PC-3 (cell line): ENCODE results near the gene ARHGAP12. TPM values are rescaled to one million over a fixed set of nuclear protein-coding genes. Genes with fewer than 3 reads are reported as not detected.

ENCODE experiments used
- ATAC-seq: fragments of 200-7000 bp; cut with Tn5 transposase; 2 replicates; pipeline ENCODE4 v1.9.1; 2020; ENCODE audit warnings: mild to moderate bottlenecking, moderate library complexity
- BruUV-seq: library from RNA; stranded (reverse); fragments of 400-500 nt; replicated peaks from 2 replicates; lab custom pipeline; 2021; lab: Mats Ljungman, UMichigan
- CTCF ChIA-PET: fragments of 300-600 bp; sonication (Branson Sonifier 250); formaldehyde crosslinking; loops from one replicate; lab custom pipeline; 2022; ENCODE audit warnings: antibody characterized with exemption; lab: Charles Lee
- POLR2A ChIA-PET: fragments of 300-600 bp; sonication (Branson Sonifier 250); formaldehyde crosslinking; loops from one replicate; lab custom pipeline; 2022; ENCODE audit warnings: antibody characterized with exemption; ENCODE audit not compliant: unreplicated experiment; lab: Charles Lee
- DNase-seq: peaks from one replicate; pipeline ENCODE4 v3.0.0-alpha.2; 2015
- H2AFZ ChIP-seq: fragments of 300-600 bp; sonication (generic); 2 replicates; pipeline ENCODE4 v1.6.0; 2016; ENCODE audit warnings: antibody characterized with exemption, low read length
- H3F3A ChIP-seq: fragments of 300-600 bp; sonication (generic); one replicate; pipeline ENCODE4 v1.6.0; 2017; ENCODE audit warnings: antibody characterized with exemption, low read length, control low read depth, mild to moderate bottlenecking; ENCODE audit not compliant: unreplicated experiment
- H3K27ac ChIP-seq: fragments of 300-600 bp; sonication (generic); 2 replicates; pipeline ENCODE4 v1.5.1; 2016; ENCODE audit warnings: mild to moderate bottlenecking, low read length
- H3K27me3 ChIP-seq: fragments of 300-600 bp; sonication (generic); 2 replicates; pipeline ENCODE4 v1.6.1; 2016; ENCODE audit warnings: low read length, mixed read lengths
- H3K36me3 ChIP-seq: fragments of 300-600 bp; sonication (generic); 2 replicates; pipeline ENCODE4 v1.6.1; 2016; ENCODE audit warnings: low read depth, mixed run types, low read length, mixed read lengths
- H3K4me1 ChIP-seq: fragments of 300-600 bp; sonication (generic); 2 replicates; pipeline ENCODE4 v1.5.1; 2016; ENCODE audit warnings: low read length; ENCODE audit not compliant: insufficient read depth
- H3K4me2 ChIP-seq: fragments of 300-600 bp; sonication (generic); 2 replicates; pipeline ENCODE4 v1.6.0; 2016; ENCODE audit warnings: low read length
- H3K4me3 ChIP-seq: fragments of 300-600 bp; sonication (generic); 2 replicates; pipeline ENCODE4 v1.5.1; 2016; ENCODE audit warnings: mild to moderate bottlenecking, low read length, mixed read lengths
- H3K79me2 ChIP-seq: fragments of 300-600 bp; sonication (generic); 2 replicates; pipeline ENCODE4 v1.6.1; 2017; ENCODE audit warnings: low read length, mixed read lengths
- H3K9ac ChIP-seq: fragments of 300-600 bp; sonication (generic); 2 replicates; pipeline ENCODE4 v1.6.0; 2016; ENCODE audit warnings: mild to moderate bottlenecking, low read length
- H3K9me2 ChIP-seq: fragments of 300-600 bp; sonication (generic); replicated peaks from 2 replicates; pipeline ENCODE4 v1.6.1; 2016; ENCODE audit warnings: mixed run types, low read length, mixed read lengths
- H3K9me3 ChIP-seq: fragments of 300-600 bp; sonication (generic); 2 replicates; pipeline ENCODE4 v1.6.1; 2016; ENCODE audit warnings: low read length, mixed read lengths
- H4K20me1 ChIP-seq: fragments of 300-600 bp; sonication (generic); 2 replicates; pipeline ENCODE4 v1.6.1; 2016; ENCODE audit warnings: low read length, mixed read lengths
- CTCF ChIP-seq: fragments of 300-600 bp; sonication (generic); conservative IDR thresholded peaks from 2 replicates; pipeline ENCODE4 v1.5.1; 2017; ENCODE audit warnings: antibody characterized with exemption, low read depth, mild to moderate bottlenecking, low read length
- EZH2 ChIP-seq: fragments of 300-600 bp; sonication (generic); IDR thresholded peaks from one replicate; pipeline ENCODE4 v1.6.1; 2017; ENCODE audit warnings: antibody characterized with exemption, mild to moderate bottlenecking, low read length; ENCODE audit not compliant: unreplicated experiment
- EZH2phosphoT487 ChIP-seq: fragments of 300-600 bp; sonication (generic); IDR thresholded peaks from 2 replicates; pipeline ENCODE4 v1.6.1; 2018; ENCODE audit warnings: mild to moderate bottlenecking, antibody characterized with exemption, low read length, borderline replicate concordance
- intact Hi-C: fragments of 100-400 bp; cut with micrococcal nuclease; formaldehyde crosslinking; loops from 2 replicates; pipeline ENCODE4 v1.9.0; 2023
- total RNA-seq: library from RNA; depleted of rRNA; stranded (reverse); fragments of >200 nt; gene quantifications from 2 replicates; pipeline ENCODE4 v1.2.3, GENCODE V29; 2014

The ARHGAP12 gene
- total RNA-seq, 1 experiment from 2014 or later: 16.6 TPM

- TF ChIP-seq EZH2phosphoT487 (no peak), CTCF (no peak), EZH2 (no peak)
- BruUV-seq: no TSS peak
- CTCF ChIA-PET: no interaction called here
- H3K27ac ChIP-seq: no peak overlapping the region
- DNase-seq: no peak
- no peak overlapping the region for H2AFZ ChIP-seq
- no peaks in the 10 kb centered on the region for H3K9me2 ChIP-seq
- no peak overlapping the region for H3K4me3 ChIP-seq
- H3K9ac ChIP-seq: no peak overlapping the region
- no peaks in the 10 kb centered on the region for H4K20me1 ChIP-seq
- H3K36me3 ChIP-seq: no peaks in the 10 kb centered on the region
- POLR2A ChIA-PET: interaction anchor here (0.6 kb wide), 1 partner anchor 60 kb away, joined by 5 read pairs; no protein-coding TSS in a partner anchor
- intact Hi-C loops: loop anchor here (10.0 kb wide), 1 partner anchor 48 kb away; no protein-coding TSS in a partner anchor
- no peaks in the 10 kb centered on the region for H3K79me2 ChIP-seq
- no peaks in the 10 kb centered on the region for H3K27me3 ChIP-seq
- ATAC-seq: no peak
- H3F3A ChIP-seq: no peaks in the 10 kb centered on the region
- H3K4me1 ChIP-seq: peaks cover 7% of the 10 kb centered on the region
- H3K9me3 ChIP-seq: no peaks in the 10 kb centered on the region
- H3K4me2 ChIP-seq: no peak overlapping the region
These were observed 27.7 kb upstream of the ARHGAP12 start for GRCh38 chr10:31956200-31956946.

GRCh38 chr10:31954410-31955191 lies 26.0 kb upstream of the ARHGAP12 start:
- Histone ChIP-seq H3K4me2 (no peak overlapping the region), H3K9ac (no peak overlapping the region), H3K79me2 (no peaks in the 10 kb centered on the region), H4K20me1 (no peaks in the 10 kb centered on the region), H3K4me1 (no peaks in the 10 kb centered on the region), H3K36me3 (no peaks in the 10 kb centered on the region), H3F3A (no peaks in the 10 kb centered on the region), H3K27me3 (no peaks in the 10 kb centered on the region), H3K9me3 (no peaks in the 10 kb centered on the region), H3K27ac (no peak overlapping the region), H3K4me3 (no peak overlapping the region), H3K9me2 (no peaks in the 10 kb centered on the region), H2AFZ (no peak overlapping the region)
- ATAC-seq: no peak
- intact Hi-C loops: loop anchor here (10.0 kb wide), 1 partner anchor 50 kb away; no protein-coding TSS in a partner anchor
- no peak for DNase-seq
- TF ChIP-seq EZH2phosphoT487: no peak
- no peak for TF ChIP-seq EZH2
- BruUV-seq: no TSS peak
- ChIA-PET POLR2A (no interaction called here), CTCF (no interaction called here)

- H2AFZ ChIP-seq: no peak overlapping the region
- no peak for TF ChIP-seq EZH2phosphoT487
- no peak for TF ChIP-seq EZH2
- H3K36me3 ChIP-seq: no peaks in the 10 kb centered on the region
- DNase-seq: no peak
- no peaks in the 10 kb centered on the region for H3K9me3 ChIP-seq
- no peak overlapping the region for H3K4me2 ChIP-seq
- ATAC-seq: no peak
- no TSS peak for BruUV-seq
- H3K4me1 ChIP-seq: no peaks in the 10 kb centered on the region
- H3K27me3 ChIP-seq: no peaks in the 10 kb centered on the region
- no peaks in the 10 kb centered on the region for H3K79me2 ChIP-seq
- ChIA-PET POLR2A (no interaction called here), CTCF (no interaction called here)
- H3K9me2 ChIP-seq: no peaks in the 10 kb centered on the region
- H3K4me3 ChIP-seq: no peak overlapping the region
- H4K20me1 ChIP-seq: no peaks in the 10 kb centered on the region
- intact Hi-C loops: loop anchor here (10.0 kb wide), 1 partner anchor 51 kb away; no protein-coding TSS in a partner anchor
- no peak overlapping the region for H3K9ac ChIP-seq
- no peaks in the 10 kb centered on the region for H3F3A ChIP-seq
- H3K27ac ChIP-seq: no peak overlapping the region
These were observed 24.8 kb upstream of the ARHGAP12 start for GRCh38 chr10:31953480-31953879.
